H1 (cell line): ENCODE measurements around the gene ADAMTS16. TPM values are rescaled to one million over a fixed set of nuclear protein-coding genes. Genes with fewer than 3 reads are reported as not detected.

Experiments used
- CTCF ChIA-PET: fragments of 300-600 bp; sonication (Branson Sonifier 250); formaldehyde crosslinking; loops from one replicate; lab custom pipeline; 2021; ENCODE audit not compliant: partially characterized antibody; lab: Charles Lee
- POLR2A ChIA-PET: fragments of 300-600 bp; sonication (Branson Sonifier 250); formaldehyde crosslinking; loops from one replicate; lab custom pipeline; 2021; ENCODE audit warnings: inconsistent platforms; ENCODE audit not compliant: partially characterized antibody; lab: Charles Lee
- DNase-seq, 2 experiments: peaks; one replicate each; pipeline versions ENCODE4 v3.0.0 to v3.0.0-alpha.2; 2010 to 2022; ENCODE audit warnings: low spot score in 2 of 2, low read depth in 1 of 2, mixed read lengths in 1 of 2
- FAIRE-seq: peaks from 2 replicates; lab custom pipeline; 2011; peaks lifted over from hg19 to GRCh38; lab: Jason Lieb, UNC
- H2AFZ ChIP-seq: 2 replicates; pipeline ENCODE4 v1.8.1; 2012; ENCODE audit warnings: low read length, inconsistent platforms
- H2AK5ac ChIP-seq: 2 replicates; pipeline ENCODE4 v1.6.1; 2013; ENCODE audit warnings: low read depth, low read length
- H2BK120ac ChIP-seq: replicated peaks from 2 replicates; pipeline ENCODE3; 2013; ENCODE audit warnings: low read depth, low read length, inconsistent platforms
- H2BK12ac ChIP-seq: 2 replicates; pipeline ENCODE4 v1.6.1; 2013; ENCODE audit warnings: low read depth, low read length
- H2BK15ac ChIP-seq: 2 replicates; pipeline ENCODE4 v1.6.1; 2013; ENCODE audit warnings: low read length
- H2BK20ac ChIP-seq: 2 replicates; pipeline ENCODE4 v1.6.1; 2013; ENCODE audit warnings: low read length
- H2BK5ac ChIP-seq: 2 replicates; pipeline ENCODE4 v1.6.1; 2013; ENCODE audit warnings: low read depth, low read length
- H3K14ac ChIP-seq: 2 replicates; pipeline ENCODE4 v1.6.1; 2013; ENCODE audit warnings: inconsistent platforms; ENCODE audit not compliant: insufficient read length
- H3K18ac ChIP-seq: 2 replicates; pipeline ENCODE4 v1.6.1; 2013; ENCODE audit warnings: low read length; ENCODE audit errors: extremely low read depth
- H3K23ac ChIP-seq: 2 replicates; pipeline ENCODE4 v1.6.1; 2013; ENCODE audit warnings: inconsistent platforms; ENCODE audit not compliant: insufficient read length
- H3K23me2 ChIP-seq: 2 replicates; pipeline ENCODE4 v1.6.1; 2013; ENCODE audit warnings: low read depth, low read length
- H3K27ac ChIP-seq: 2 replicates; pipeline ENCODE4 v1.6.1; 2011; ENCODE audit warnings: low read depth, low read length, inconsistent platforms
- H3K27me3 ChIP-seq, 4 experiments: replicated peaks in 1 of 4; 1 replicate in 1 of 4; 2 replicates in 3 of 4; pipeline versions ENCODE4 v1.6.1 to v1.8.1; 2011 to 2013; ENCODE audit warnings: low read length in 3 of 4, mild to moderate bottlenecking in 3 of 4, inconsistent platforms in 2 of 4, mixed read lengths in 2 of 4, moderate library complexity in 1 of 4; ENCODE audit not compliant: control insufficient read depth in 3 of 4, insufficient read depth in 3 of 4; ENCODE audit errors: extremely low read depth in 1 of 4
- H3K36me3 ChIP-seq, 4 experiments: 2 replicates each; pipeline versions ENCODE4 v1.6.1 to v1.8.1; 2011 to 2013; ENCODE audit warnings: mild to moderate bottlenecking in 4 of 4, low read length in 3 of 4, moderate library complexity in 2 of 4, control low read depth in 1 of 4, inconsistent platforms in 1 of 4; ENCODE audit not compliant: insufficient read depth in 4 of 4, control insufficient read depth in 2 of 4
- H3K4ac ChIP-seq: replicated peaks from 2 replicates; pipeline ENCODE3; 2013; ENCODE audit warnings: low read length, low read depth, mixed read lengths, inconsistent platforms; ENCODE audit not compliant: insufficient read length
- H3K4me1 ChIP-seq, 4 experiments: replicated peaks in 1 of 4; 1 replicate in 1 of 4; 2 replicates in 3 of 4; pipeline versions ENCODE4 v1.6.1 to v1.8.1; 2011 to 2013; ENCODE audit warnings: low read length in 3 of 4, inconsistent platforms in 2 of 4, mixed read lengths in 1 of 4; ENCODE audit not compliant: insufficient read depth in 4 of 4, control insufficient read depth in 3 of 4
- H3K4me2 ChIP-seq, 2 experiments: 2 replicates each; pipeline versions ENCODE4 v1.6.1 to v1.8.1; 2011 to 2013; ENCODE audit warnings: low read depth in 2 of 2, low read length in 2 of 2, control low read depth in 1 of 2, inconsistent platforms in 1 of 2, mild to moderate bottlenecking in 1 of 2; ENCODE audit not compliant: insufficient read depth in 1 of 2
- H3K4me3 ChIP-seq, 4 experiments: fragments of 200-600, 300-600 bp in 1 of 4; sonication (generic), shearing (Covaris generic), sonication (Bioruptor Twin) in 1 of 4; 2 replicates each; pipeline versions ENCODE4 v1.5.1 to v1.8.1; 2011 to 2016; ENCODE audit warnings: low read length in 4 of 4, low read depth in 3 of 4, control low read depth in 2 of 4, inconsistent platforms in 2 of 4, mild to moderate bottlenecking in 2 of 4, mixed read lengths in 1 of 4, moderate library complexity in 1 of 4; ENCODE audit not compliant: insufficient read depth in 2 of 4; ENCODE audit errors: extremely low read depth in 1 of 4
- H3K56ac ChIP-seq: replicated peaks from 2 replicates; pipeline ENCODE3; 2013; ENCODE audit warnings: low read depth, mild to moderate bottlenecking, mixed read lengths, low read length, inconsistent platforms; ENCODE audit not compliant: insufficient read length
- H3K79me1 ChIP-seq: 2 replicates; pipeline ENCODE4 v1.6.1; 2013; ENCODE audit warnings: low read depth, low read length, control low read depth
- H3K79me2 ChIP-seq, 2 experiments: 2 replicates each; pipeline versions ENCODE4 v1.6.1 to v1.8.1; 2012 to 2013; ENCODE audit warnings: low read length in 2 of 2, mild to moderate bottlenecking in 2 of 2, inconsistent platforms in 1 of 2; ENCODE audit not compliant: insufficient read depth in 2 of 2, control insufficient read depth in 1 of 2
- H3K9ac ChIP-seq, 4 experiments: replicated peaks in 1 of 4; 1 replicate in 1 of 4; 2 replicates in 3 of 4; pipeline versions ENCODE4 v1.6.1 to v1.8.1; 2011 to 2013; ENCODE audit warnings: low read depth in 3 of 4, low read length in 3 of 4, control low read depth in 2 of 4, mild to moderate bottlenecking in 2 of 4, moderate library complexity in 2 of 4, inconsistent platforms in 1 of 4; ENCODE audit errors: extremely low read depth in 1 of 4
- H3K9me3 ChIP-seq, 2 experiments: 2 replicates each; pipeline versions ENCODE4 v1.6.1 to v1.8.1; 2012 to 2013; ENCODE audit warnings: mild to moderate bottlenecking in 2 of 2, moderate library complexity in 2 of 2, control low read depth in 1 of 2, inconsistent platforms in 1 of 2, low read depth in 1 of 2, low read length in 1 of 2, mixed read lengths in 1 of 2; ENCODE audit not compliant: insufficient read depth in 2 of 2
- H4K20me1 ChIP-seq, 2 experiments: replicated peaks in 1 of 2; 2 replicates each; pipeline versions ENCODE3 to v1.8.1; 2011 to 2013; ENCODE audit warnings: inconsistent platforms in 2 of 2, low read length in 2 of 2, mild to moderate bottlenecking in 1 of 2; ENCODE audit not compliant: insufficient read depth in 2 of 2, control insufficient read depth in 1 of 2
- H4K5ac ChIP-seq: 2 replicates; pipeline ENCODE4 v1.6.1; 2013; ENCODE audit warnings: low read length, low read depth, mixed read lengths, inconsistent platforms; ENCODE audit not compliant: insufficient read length
- H4K8ac ChIP-seq: 2 replicates; pipeline ENCODE4 v1.8.0; 2013; ENCODE audit warnings: mild to moderate bottlenecking, moderate library complexity, low read length, inconsistent platforms; ENCODE audit not compliant: insufficient read depth; ENCODE audit errors: extremely low read depth
- H4K91ac ChIP-seq: replicated peaks from 2 replicates; pipeline ENCODE3; 2013; ENCODE audit warnings: low read length, mixed read lengths, inconsistent platforms; ENCODE audit not compliant: insufficient read length
- BRCA1 ChIP-seq: IDR thresholded peaks from 2 replicates; pipeline ENCODE4 v1.6.1; 2012; ENCODE audit warnings: low read depth, low read length, improper control_type of control experiment
- CHD2 ChIP-seq: IDR thresholded peaks from 2 replicates; pipeline ENCODE4 v1.6.1; 2012; ENCODE audit warnings: low read length, improper control_type of control experiment
- EP300 ChIP-seq, 2 experiments: IDR thresholded peaks; 1 replicate in 1 of 2; 2 replicates in 1 of 2; pipeline ENCODE4 v1.6.1; 2011 to 2012; ENCODE audit warnings: low read depth in 2 of 2, low read length in 2 of 2, mild to moderate bottlenecking in 2 of 2, borderline replicate concordance in 1 of 2, inconsistent platforms in 1 of 2, moderate library complexity in 1 of 2
- EZH2 ChIP-seq: fragments of 200-600 bp; sonication (generic); IDR thresholded peaks from 2 replicates; pipeline ENCODE4 v1.7.1; 2012; ENCODE audit warnings: low read depth, mild to moderate bottlenecking, moderate library complexity, low read length, inconsistent platforms; ENCODE audit not compliant: severe bottlenecking
- NANOG ChIP-seq: IDR thresholded peaks from 2 replicates; pipeline ENCODE4 v1.6.1; 2011; ENCODE audit warnings: low read length, low read depth, mild to moderate bottlenecking, inconsistent platforms; ENCODE audit not compliant: insufficient read depth, poor library complexity, severe bottlenecking
- NRF1 ChIP-seq: IDR thresholded peaks from 2 replicates; pipeline ENCODE4 v1.6.1; 2011; ENCODE audit warnings: mild to moderate bottlenecking, low read depth, low read length, improper control_type of control experiment
- RBBP5 ChIP-seq: IDR thresholded peaks from 2 replicates; pipeline ENCODE4 v1.7.1; 2012; ENCODE audit warnings: low read depth, mild to moderate bottlenecking, inconsistent platforms, low read length, moderate library complexity, borderline replicate concordance
- SIRT6 ChIP-seq: IDR thresholded peaks from one replicate; pipeline ENCODE4 v1.7.1; 2012; ENCODE audit warnings: low read length, inconsistent platforms
- SP1 ChIP-seq: IDR thresholded peaks from 2 replicates; pipeline ENCODE4 v1.6.1; 2011; ENCODE audit warnings: low read depth, low read length
- TAF1 ChIP-seq: IDR thresholded peaks from 2 replicates; pipeline ENCODE4 v1.6.1; 2011; ENCODE audit warnings: mild to moderate bottlenecking, low read depth, low read length
- TAF7 ChIP-seq: optimal IDR thresholded peaks from 2 replicates; pipeline ENCODE3; 2011; ENCODE audit warnings: low read depth, mild to moderate bottlenecking, inconsistent platforms, low read length, moderate library complexity, borderline replicate concordance
- WGBS, 2 experiments: shearing (Covaris generic) in 1 of 2; methylation state at CpG; one replicate each; pipeline versions ENCODE4 v1.1.6 to v1.1.7; 2013 to 2015; ENCODE audit warnings: low lambda C conversion rate in 2 of 2, mixed read lengths in 2 of 2, inconsistent platforms in 1 of 2, low coverage in 1 of 2, missing lambda C conversion rate in 1 of 2; ENCODE audit not compliant: insufficient replicate concordance in 2 of 2, insufficient coverage in 1 of 2, insufficient read length in 1 of 2; ENCODE audit errors: extremely low coverage in 1 of 2, missing lambda C conversion rate in 1 of 2; 5-methylcytosine and 5-hydroxymethylcytosine counted together
- polyA plus RNA-seq, 7 experiments: library from polyadenylated mRNA; depleted of rRNA in 3 of 7; stranded (reverse) in 5 of 7; unstranded in 2 of 7; fragments of >200 nt in 5 of 7; fragments of 200-250 nt in 2 of 7; gene quantifications; 1 replicate in 5 of 7; 2 replicates in 1 of 7; 4 replicates in 1 of 7; pipeline versions ENCODE4 v1.2.1 to v1.2.3, GENCODE V29; 2011 to 2013; ENCODE audit warnings: missing spikeins in 2 of 7, mixed read lengths in 2 of 7
- total RNA-seq: library from RNA; stranded (reverse); fragmentation: NEBNext Ultra II Directional; extraction: Animal tissue kit (Norgen Biotek cat#: 25700); gene quantifications from 2 replicates; pipeline ENCODE4 v1.2.1, GENCODE V29; 2021
- TF ChIP-seq, protein P1 (sequence below): IDR thresholded peaks from 2 replicates; pipeline ENCODE4 v1.6.1; 2011; ENCODE audit warnings: low read length, improper control_type of control experiment

ADAMTS16 gene
- total and polyA plus RNA-seq, 2 of the 8 experiments (the other 6 are each of a cell fraction or from before 2014, with no cell fraction given) = 3.7 to 16.0 TPM

- no peak overlapping the region for H2BK5ac ChIP-seq
- H3K79me2 ChIP-seq = no peaks in the 10 kb centered on the region
- CTCF ChIA-PET = no interaction called here
- H3K18ac ChIP-seq = no peak overlapping the region
- no peaks in the 10 kb centered on the region for H4K20me1 ChIP-seq
- H3K27me3 ChIP-seq = no peaks in the 10 kb centered on the region
- no peak overlapping the region for H3K27ac ChIP-seq
- no peak overlapping the region for H4K91ac ChIP-seq
- no peak overlapping the region for H2BK20ac ChIP-seq
- no peak overlapping the region for H3K4me3 ChIP-seq
- no peak overlapping the region for H2AK5ac ChIP-seq
- no peak overlapping the region for H2BK15ac ChIP-seq
- H3K36me3 ChIP-seq = no peaks in the 10 kb centered on the region; a peak in 1 of 8 replicates
- no peak overlapping the region for H3K14ac ChIP-seq
- H3K23ac ChIP-seq = no peak overlapping the region
- 93% methylated on average over 8 of the region's 8 CpGs; no CpG with 5 or more reads in 1 of the 2 experiments for WGBS, 2 experiments
- H2AFZ ChIP-seq = no peak overlapping the region
- no peak overlapping the region for H3K56ac ChIP-seq
- DNase-seq (no peak), FAIRE-seq (no peak)
- no peak overlapping the region for H4K5ac ChIP-seq
- H3K9me3 ChIP-seq = no peaks in the 10 kb centered on the region
- H3K4me2 ChIP-seq = no peak overlapping the region
- no peaks in the 10 kb centered on the region for H3K79me1 ChIP-seq
- H3K4ac ChIP-seq = no peak overlapping the region
- no peaks in the 10 kb centered on the region for H3K23me2 ChIP-seq
- no peak overlapping the region for H2BK120ac ChIP-seq
- POLR2A ChIA-PET = no interaction called here
- no peak overlapping the region for H3K9ac ChIP-seq
- H2BK12ac ChIP-seq = no peak overlapping the region
- no peak overlapping the region for H4K8ac ChIP-seq
- no peaks in the 10 kb centered on the region for H3K4me1 ChIP-seq
- no peak for TF ChIP-seq EP300 (IDR thresholded peaks at IDR 0.05; ENCODE audit: borderline replicate concordance in 1 of 2, low read depth in 2 of 2, low read length in 2 of 2)
- no peak for TF ChIP-seq EZH2
- no peak for TF ChIP-seq RBBP5
- no peak for TF ChIP-seq SP1
- TF ChIP-seq NRF1 = no peak
- TF ChIP-seq, protein P1, sequence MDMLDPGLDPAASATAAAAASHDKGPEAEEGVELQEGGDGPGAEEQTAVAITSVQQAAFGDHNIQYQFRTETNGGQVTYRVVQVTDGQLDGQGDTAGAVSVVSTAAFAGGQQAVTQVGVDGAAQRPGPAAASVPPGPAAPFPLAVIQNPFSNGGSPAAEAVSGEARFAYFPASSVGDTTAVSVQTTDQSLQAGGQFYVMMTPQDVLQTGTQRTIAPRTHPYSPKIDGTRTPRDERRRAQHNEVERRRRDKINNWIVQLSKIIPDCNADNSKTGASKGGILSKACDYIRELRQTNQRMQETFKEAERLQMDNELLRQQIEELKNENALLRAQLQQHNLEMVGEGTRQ = no peak
- no peak for TF ChIP-seq TAF7
- TF ChIP-seq TAF1 = no peak
- no peak for TF ChIP-seq NANOG
- TF ChIP-seq BRCA1 = no peak
- TF ChIP-seq SIRT6 = no peak
- TF ChIP-seq CHD2 = no peak
Observed at GRCh38 chr5:5246736-5247135, 106.6 kb downstream of the ADAMTS16 start.
